HCT116 (cell line): ENCODE measurements around the gene DEPDC4. TPM values are rescaled to one million over a fixed set of nuclear protein-coding genes. Genes with fewer than 3 reads are reported as not detected.

ENCODE experiments used
- ATAC-seq: fragments of 200-7000 bp; cut with Tn5 transposase; 2 replicates; pipeline ENCODE4 v1.9.1; 2020; ENCODE audit warnings: mild to moderate bottlenecking, moderate library complexity
- BruUV-seq: library from RNA; stranded (reverse); fragments of 400-500 nt; replicated peaks from 2 replicates; lab custom pipeline; 2021; lab: Mats Ljungman, UMichigan
- CTCF ChIA-PET: fragments of 300-600 bp; sonication (Branson Sonifier 250); formaldehyde crosslinking; loops from one replicate; lab custom pipeline; 2021; ENCODE audit warnings: antibody characterized with exemption; lab: Charles Lee
- POLR2A ChIA-PET: fragments of 300-600, 350-600 bp; sonication (Branson Sonifier 250); formaldehyde crosslinking; loops from one replicate; lab custom pipeline; 2021; ENCODE audit warnings: antibody characterized with exemption; lab: Charles Lee
- RAD21 ChIA-PET, 2 experiments: fragments of 300-600 bp; sonication (Branson Sonifier 250); formaldehyde crosslinking; loops; one replicate each; lab custom pipeline; 2023; ENCODE audit warnings: low total read pairs in 2 of 2; ENCODE audit not compliant: uncharacterized antibody in 2 of 2, unreplicated experiment in 2 of 2, low non-redundant PET in 1 of 2; lab: Charles Lee
- DNase-seq: peaks from one replicate; pipeline ENCODE4 v3.0.0-alpha.2; 2010; ENCODE audit warnings: low read depth, low spot score
- H2AFZ ChIP-seq: fragments of 200-600 bp; shearing (Covaris generic), sonication (generic); 2 replicates; pipeline ENCODE4 v1.6.1; 2017; ENCODE audit warnings: low read depth, mixed run types, mixed read lengths, antibody characterized with exemption, low read length; ENCODE audit not compliant: poor library complexity, severe bottlenecking
- H3K27ac ChIP-seq: 2 replicates; pipeline ENCODE4 v1.5.1; 2012; ENCODE audit warnings: low read depth, low read length
- H3K27me3 ChIP-seq: fragments of 200-600 bp; sonication (generic); 2 replicates; pipeline ENCODE4 v1.6.1; 2016; ENCODE audit warnings: mixed run types, low read length, mixed read lengths; ENCODE audit not compliant: insufficient read depth
- H3K36me3 ChIP-seq, 2 experiments: fragments of 200-500 bp in 1 of 2; fragments of 200-600 bp in 1 of 2; sonication (Bioruptor generic) in 1 of 2; sonication (generic) in 1 of 2; 2 replicates each; pipeline versions ENCODE4 v1.5.1 to v1.6.1; 2014 to 2016; ENCODE audit warnings: low read length in 2 of 2, inconsistent platforms in 1 of 2, mixed read lengths in 1 of 2, mixed run types in 1 of 2; ENCODE audit not compliant: insufficient read depth in 2 of 2, control insufficient read depth in 1 of 2
- H3K4me1 ChIP-seq, 2 experiments: fragments of 200-600 bp in 1 of 2; sonication (generic) in 1 of 2; 2 replicates each; pipeline versions ENCODE4 v1.5.1 to v1.6.1; 2012 to 2017; ENCODE audit warnings: low read length in 2 of 2, inconsistent platforms in 1 of 2, mild to moderate bottlenecking in 1 of 2, mixed read lengths in 1 of 2, mixed run types in 1 of 2, moderate library complexity in 1 of 2; ENCODE audit not compliant: insufficient read depth in 2 of 2, control insufficient read depth in 1 of 2
- H3K4me2 ChIP-seq: fragments of 200-600 bp; sonication (generic); 2 replicates; pipeline ENCODE4 v1.6.1; 2017; ENCODE audit warnings: mixed run types, low read length, mixed read lengths
- H3K4me3 ChIP-seq, 2 experiments: fragments of 200-600 bp in 1 of 2; sonication (generic) in 1 of 2; replicated peaks in 1 of 2; 2 replicates each; pipeline ENCODE4 v1.5.1; 2011 to 2016; ENCODE audit warnings: low read length in 2 of 2, control low read depth in 1 of 2, low read depth in 1 of 2, mild to moderate bottlenecking in 1 of 2, mixed read lengths in 1 of 2, mixed run types in 1 of 2
- H3K79me2 ChIP-seq: fragments of 200-600 bp; sonication (generic); 2 replicates; pipeline ENCODE4 v1.6.1; 2017; ENCODE audit warnings: mild to moderate bottlenecking, mixed run types, low read length, moderate library complexity, mixed read lengths; ENCODE audit not compliant: insufficient read depth
- H3K9ac ChIP-seq: fragments of 200-600 bp; sonication (generic); 2 replicates; pipeline ENCODE4 v1.6.1; 2016; ENCODE audit warnings: low read length, mixed read lengths
- H3K9me2 ChIP-seq: fragments of 200-600 bp; sonication (generic), shearing (Covaris generic); 2 replicates; pipeline ENCODE4 v1.6.1; 2017; ENCODE audit warnings: mixed run types, mild to moderate bottlenecking, moderate library complexity; ENCODE audit not compliant: insufficient read depth
- H3K9me3 ChIP-seq, 2 experiments: fragments of 200-500 bp in 1 of 2; fragments of 200-600 bp in 1 of 2; sonication (Bioruptor generic) in 1 of 2; sonication (generic) in 1 of 2; 2 replicates each; pipeline ENCODE4 v1.6.1; 2014 to 2017; ENCODE audit warnings: low read length in 2 of 2, mixed read lengths in 2 of 2, inconsistent platforms in 1 of 2, low read depth in 1 of 2, mild to moderate bottlenecking in 1 of 2, mixed run types in 1 of 2, moderate library complexity in 1 of 2; ENCODE audit not compliant: control insufficient read depth in 1 of 2, insufficient read depth in 1 of 2
- H4K20me1 ChIP-seq: fragments of 200-600 bp; sonication (generic), shearing (Covaris generic); 2 replicates; pipeline ENCODE4 v1.6.1; 2017; ENCODE audit warnings: mixed run types, mild to moderate bottlenecking, moderate library complexity; ENCODE audit not compliant: insufficient read depth
- ELF1 ChIP-seq: IDR thresholded peaks from 2 replicates; pipeline ENCODE4 v1.6.1; 2012; ENCODE audit warnings: low read depth, borderline replicate concordance
- EZH2 ChIP-seq: fragments of 200-600 bp; sonication (generic); IDR thresholded peaks from 2 replicates; pipeline ENCODE4 v1.6.1; 2017; ENCODE audit warnings: antibody characterized with exemption, mixed run types
- FOSL1 ChIP-seq: IDR thresholded peaks from 2 replicates; pipeline ENCODE4 v1.6.1; 2012; ENCODE audit warnings: low read depth
- JUND ChIP-seq: IDR thresholded peaks from 2 replicates; pipeline ENCODE4 v1.6.1; 2012
- POLR2AphosphoS5 ChIP-seq: IDR thresholded peaks from 2 replicates; pipeline ENCODE4 v1.6.1; 2011; ENCODE audit warnings: mild to moderate bottlenecking, low read depth, low read length, moderate library complexity
- SRF ChIP-seq: IDR thresholded peaks from 2 replicates; pipeline ENCODE4 v1.6.1; 2012; ENCODE audit warnings: low read depth
- intact Hi-C: fragments of 100-400 bp; cut with micrococcal nuclease; formaldehyde crosslinking; loops from 2 replicates; pipeline ENCODE4 v1.10.0; 2022
- total RNA-seq: library from RNA; stranded (reverse); gene quantifications from one replicate; pipeline ENCODE4 v1.2.1, GENCODE V29; 2021; ENCODE audit not compliant: unreplicated experiment

Gene DEPDC4
- total RNA-seq, 1 experiment from 2014 or later: 3.4 TPM

- H3K4me3 ChIP-seq: no peak overlapping the region
- BruUV-seq: no TSS peak
- ATAC-seq (no peak), DNase-seq (no peak)
- TF ChIP-seq EZH2 (no peak), JUND (no peak)
- no peaks in the 10 kb centered on the region for H3K4me1 ChIP-seq
- H3K9me3 ChIP-seq: no peaks in the 10 kb centered on the region
- no peaks in the 10 kb centered on the region for H3K27me3 ChIP-seq
- H3K36me3 ChIP-seq: no peaks in the 10 kb centered on the region
- no peaks in the 10 kb centered on the region for H3K79me2 ChIP-seq
- no peaks in the 10 kb centered on the region for H3K9me2 ChIP-seq
- no peak overlapping the region for H3K9ac ChIP-seq
- H3K4me2 ChIP-seq: no peak overlapping the region
- H4K20me1 ChIP-seq: no peaks in the 10 kb centered on the region
- intact Hi-C loops: no loop called here
- ChIA-PET POLR2A (no interaction called here), RAD21 (no interaction called here), CTCF (no interaction called here)
- H2AFZ ChIP-seq: no peak overlapping the region
- no peak overlapping the region for H3K27ac ChIP-seq
These were observed 15.0 kb downstream of the DEPDC4 start for GRCh38 chr12:100251917-100252316.

- H2AFZ ChIP-seq: no peak overlapping the region
- no peaks in the 10 kb centered on the region for H3K9me2 ChIP-seq
- ATAC-seq: no peak
- TF ChIP-seq FOSL1: no peak
- TF ChIP-seq ELF1: no peak
- TF ChIP-seq POLR2AphosphoS5: no peak
- TF ChIP-seq SRF: no peak
- H3K4me3 ChIP-seq: no peak overlapping the region
- intact Hi-C loops: no loop called here
- H3K79me2 ChIP-seq: no peaks in the 10 kb centered on the region
- H3K4me1 ChIP-seq: no peaks in the 10 kb centered on the region
- H3K27ac ChIP-seq: no peak overlapping the region
- no peak overlapping the region for H3K9ac ChIP-seq
- H3K36me3 ChIP-seq: no peaks in the 10 kb centered on the region
- H3K9me3 ChIP-seq: no peaks in the 10 kb centered on the region
- ChIA-PET POLR2A (interaction anchor here (1.3 kb wide), 1 partner anchor 17 kb away, joined by 3 read pairs; the partner anchor contains the start of genes DEPDC4 and SCYL2), CTCF (no interaction called here), RAD21 (no interaction called here)
- no peak overlapping the region for H3K4me2 ChIP-seq
- H4K20me1 ChIP-seq: no peaks in the 10 kb centered on the region
- BruUV-seq: no TSS peak
- no peaks in the 10 kb centered on the region for H3K27me3 ChIP-seq
- no peak for DNase-seq
These were observed 16.9 kb downstream of the DEPDC4 start for GRCh38 chr12:100249941-100250340.
